ENCODE results near the gene MAPKBP1.

- TF ChIP-seq, protein P1, sequence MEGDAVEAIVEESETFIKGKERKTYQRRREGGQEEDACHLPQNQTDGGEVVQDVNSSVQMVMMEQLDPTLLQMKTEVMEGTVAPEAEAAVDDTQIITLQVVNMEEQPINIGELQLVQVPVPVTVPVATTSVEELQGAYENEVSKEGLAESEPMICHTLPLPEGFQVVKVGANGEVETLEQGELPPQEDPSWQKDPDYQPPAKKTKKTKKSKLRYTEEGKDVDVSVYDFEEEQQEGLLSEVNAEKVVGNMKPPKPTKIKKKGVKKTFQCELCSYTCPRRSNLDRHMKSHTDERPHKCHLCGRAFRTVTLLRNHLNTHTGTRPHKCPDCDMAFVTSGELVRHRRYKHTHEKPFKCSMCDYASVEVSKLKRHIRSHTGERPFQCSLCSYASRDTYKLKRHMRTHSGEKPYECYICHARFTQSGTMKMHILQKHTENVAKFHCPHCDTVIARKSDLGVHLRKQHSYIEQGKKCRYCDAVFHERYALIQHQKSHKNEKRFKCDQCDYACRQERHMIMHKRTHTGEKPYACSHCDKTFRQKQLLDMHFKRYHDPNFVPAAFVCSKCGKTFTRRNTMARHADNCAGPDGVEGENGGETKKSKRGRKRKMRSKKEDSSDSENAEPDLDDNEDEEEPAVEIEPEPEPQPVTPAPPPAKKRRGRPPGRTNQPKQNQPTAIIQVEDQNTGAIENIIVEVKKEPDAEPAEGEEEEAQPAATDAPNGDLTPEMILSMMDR (IDR thresholded peaks at IDR 0.05) = no peak
- TF ChIP-seq EP300 (IDR thresholded peaks at IDR 0.05) (no peak), POLR2A (IDR thresholded peaks at IDR 0.05) (no peak)
Measured at GRCh38 chr15:41773729-41774061, 589 bp upstream of the MAPKBP1 start.
